ENCODE results near the gene RALGPS2.

RALGPS2 gene

DNA sequence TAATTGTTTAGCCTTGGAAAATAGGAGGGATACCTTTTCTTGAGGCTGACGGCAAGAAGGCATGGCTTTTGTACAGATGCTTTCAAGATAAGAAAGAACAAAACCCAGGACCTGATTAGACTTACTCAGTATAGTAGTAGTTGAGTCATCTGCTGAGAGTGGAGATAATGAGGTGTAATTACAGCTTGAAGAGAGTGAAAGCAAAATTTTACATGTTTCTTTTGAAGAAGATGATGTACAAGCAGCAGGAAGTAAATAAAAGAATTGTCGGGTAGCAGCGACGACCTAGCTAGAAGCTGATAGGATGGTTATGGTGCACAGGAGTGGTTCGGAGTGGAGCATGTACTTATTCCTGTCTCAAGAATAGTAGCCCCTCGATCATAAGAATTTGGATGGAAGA, 139.3 kb downstream of the RALGPS2 start:
- DNase-seq (ENCODE audit: low read depth in 2 of 2) = no peak

GRCh38 chr1:178867670-178868069, 142.6 kb downstream of the RALGPS2 start:
- DNase-seq (ENCODE audit: low read depth in 2 of 2) = no peak

- DNase-seq (ENCODE audit: low read depth in 2 of 2) = no peak
Measured at GRCh38 chr1:178868706-178869105, 143.7 kb downstream of the RALGPS2 start.

GRCh38 chr1:178869119-178869697, 144.2 kb downstream of the RALGPS2 start:
- DNase-seq (ENCODE audit: low read depth in 2 of 2) = no peak

GRCh38 chr1:178870221-178870620, 145.2 kb downstream of the RALGPS2 start:
- no peak for DNase-seq (ENCODE audit: low read depth in 2 of 2)

DNA sequence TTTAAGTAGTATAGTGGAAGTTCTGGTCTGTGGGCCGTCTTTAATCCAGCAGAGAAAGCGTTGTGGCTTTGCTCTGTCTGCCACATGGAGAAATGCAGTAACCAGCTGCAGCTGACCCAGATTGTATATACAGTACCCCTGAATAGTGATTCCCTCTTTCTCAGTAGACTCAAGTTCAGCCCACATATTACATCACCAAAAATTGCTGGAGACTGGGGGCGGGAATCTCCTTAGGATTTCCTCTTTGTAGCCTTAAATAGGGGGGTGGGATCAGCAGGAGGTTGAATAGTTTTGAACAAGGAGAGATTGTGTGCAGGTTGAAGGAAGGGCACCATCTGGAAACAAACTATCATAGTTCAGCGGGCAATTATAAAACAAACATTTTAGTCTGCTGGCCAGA, 145.9 kb downstream of the RALGPS2 start, which contains the start of gene ANGPTL1:
Gene ANGPTL1 (minus strand): TSS at position 134 of the 400 bp plus-strand sequence. CDS start 5,301 bp downstream, outside the sequence.
- DNase-seq (ENCODE audit: low read depth in 2 of 2) = no peak

DNA sequence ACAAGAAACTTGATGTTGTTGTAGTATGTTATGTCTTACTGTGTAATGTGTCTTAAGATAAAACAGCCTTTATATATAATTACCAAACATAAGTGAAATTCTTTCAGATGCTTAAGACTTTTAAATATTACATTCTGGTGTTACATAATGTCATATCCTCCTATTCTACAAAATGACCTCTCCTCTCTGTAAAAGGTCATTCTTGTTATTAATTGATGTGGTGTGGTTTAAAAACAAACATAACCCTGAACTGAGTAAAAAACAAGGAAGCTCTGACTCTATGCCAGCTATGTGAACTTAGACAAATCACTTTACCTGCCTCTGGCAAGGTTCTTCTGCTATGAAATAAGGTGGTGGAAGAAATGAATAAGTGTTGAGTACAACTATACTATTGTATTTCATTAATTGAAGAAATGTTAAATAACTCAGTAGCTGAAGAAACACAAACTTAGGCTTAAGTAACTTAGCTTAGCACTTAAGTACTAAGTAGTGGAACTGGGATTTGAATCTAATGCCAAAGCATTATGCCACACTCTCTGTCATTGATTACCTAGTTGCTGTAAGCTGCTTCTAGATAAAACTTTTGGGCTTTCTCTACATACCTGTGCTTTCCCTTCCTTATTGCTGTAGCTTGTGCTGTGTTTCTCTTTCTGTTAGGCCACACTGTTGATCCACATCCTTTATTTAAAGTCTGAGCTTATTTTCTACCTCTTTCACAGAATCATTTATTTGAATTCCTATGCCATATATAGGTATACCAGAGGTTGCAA, 146.7 kb downstream of the RALGPS2 start:
- DNase-seq (ENCODE audit: low read depth in 2 of 2) = no peak

GRCh38 chr1:178874966-178875365, 149.9 kb downstream of the RALGPS2 start:
- DNase-seq (ENCODE audit: low read depth in 2 of 2) = no peak

- DNase-seq (ENCODE audit: low read depth in 2 of 2) = no peak
Measured at GRCh38 chr1:178875936-178876335, 150.9 kb downstream of the RALGPS2 start.

DNA sequence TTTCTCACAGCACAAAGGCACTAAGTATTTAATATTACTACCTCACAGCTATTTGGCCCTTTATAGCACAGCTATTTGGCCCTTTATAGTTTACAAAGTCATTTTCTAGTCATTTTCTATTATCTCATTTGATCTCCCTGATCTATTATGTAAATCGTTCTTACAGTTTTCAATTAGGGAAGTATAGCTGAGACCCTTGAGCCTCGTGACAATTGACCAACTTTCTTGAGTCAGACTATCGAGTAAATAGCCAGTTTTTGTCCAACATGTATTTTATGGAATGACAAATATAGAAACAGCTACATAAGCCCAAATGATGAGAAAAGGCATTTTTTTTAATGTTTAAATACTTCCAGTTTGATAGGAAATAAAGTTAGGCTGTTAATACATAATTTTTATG, 152.9 kb downstream of the RALGPS2 start:
- DNase-seq (ENCODE audit: low read depth in 2 of 2) = no peak

DNA sequence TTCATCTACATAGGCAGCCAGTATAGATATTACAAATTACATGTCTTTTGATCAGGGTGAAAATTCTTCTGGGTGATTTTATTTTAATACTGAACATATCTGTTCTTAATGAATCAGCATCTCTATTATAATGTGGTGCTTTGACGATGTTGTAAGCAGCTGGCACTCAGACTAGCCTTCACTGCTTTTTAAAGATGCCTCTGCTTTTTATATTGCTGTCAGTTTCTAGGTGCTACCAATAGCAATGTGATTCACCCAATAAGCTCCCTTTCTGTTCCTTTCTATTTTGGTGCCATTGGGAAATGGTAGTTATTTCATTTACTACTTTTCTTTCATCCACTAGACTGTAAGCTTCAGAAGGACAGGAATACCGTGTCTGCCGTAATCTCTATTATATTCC, 156.9 kb downstream of the RALGPS2 start:
- no peak for DNase-seq (ENCODE audit: low read depth in 2 of 2)

- DNase-seq (ENCODE audit: low read depth in 2 of 2) = no peak
Measured at GRCh38 chr1:178885869-178886268, 160.8 kb downstream of the RALGPS2 start.

DNA sequence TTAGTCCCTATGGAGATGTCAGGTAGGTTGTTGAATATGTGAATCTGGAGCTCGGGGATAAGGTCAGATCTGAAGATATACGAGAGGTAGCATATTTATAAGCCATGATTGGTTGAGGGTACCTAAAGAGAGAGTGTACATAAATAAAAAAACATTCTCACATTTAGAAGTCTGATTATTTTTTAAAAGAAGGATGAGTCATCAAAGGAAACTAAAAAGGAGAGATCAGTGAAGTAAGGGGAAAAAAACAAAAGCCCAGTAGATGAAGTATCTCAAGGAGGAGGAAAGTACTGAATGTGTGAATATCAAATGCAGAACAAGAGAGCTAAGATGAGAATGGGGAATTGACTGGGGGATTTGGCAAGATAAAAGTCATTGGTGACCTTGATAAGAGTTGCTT, 161.5 kb downstream of the RALGPS2 start:
- DNase-seq (ENCODE audit: low read depth in 2 of 2) = no peak

GRCh38 chr1:178895928-178896327, 170.9 kb downstream of the RALGPS2 start:
- DNase-seq (ENCODE audit: low read depth in 2 of 2) = no peak

GRCh38 chr1:178898401-178898800, 173.4 kb downstream of the RALGPS2 start:
- DNase-seq (ENCODE audit: low read depth in 2 of 2) = no peak

- DNase-seq (ENCODE audit: low read depth in 2 of 2) = no peak
Measured at GRCh38 chr1:178899402-178899801, 174.4 kb downstream of the RALGPS2 start.

- DNase-seq (ENCODE audit: low read depth in 2 of 2) = no peak
Measured at GRCh38 chr1:178901482-178902125, 176.6 kb downstream of the RALGPS2 start.

DNA sequence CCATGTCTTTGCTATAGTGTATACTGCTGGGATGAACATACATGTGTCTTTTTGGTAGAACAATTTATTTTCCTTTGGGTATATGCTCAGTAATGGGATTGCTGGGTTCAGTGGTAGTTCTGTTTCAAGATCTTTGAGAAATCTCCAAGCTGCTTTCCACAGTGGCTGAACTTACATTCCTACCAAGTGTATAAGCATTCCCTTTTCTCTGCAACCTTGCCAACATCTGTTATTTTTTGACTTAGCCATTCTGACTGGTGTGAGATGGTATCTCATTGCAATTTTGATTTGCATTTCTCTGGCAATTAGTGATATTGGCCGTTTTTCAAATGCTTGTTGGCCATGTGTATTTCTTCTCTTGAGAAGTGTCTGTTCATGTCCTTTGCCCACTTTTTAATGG, 183.3 kb downstream of the RALGPS2 start:
- DNase-seq (ENCODE audit: low read depth in 2 of 2) = no peak

DNA sequence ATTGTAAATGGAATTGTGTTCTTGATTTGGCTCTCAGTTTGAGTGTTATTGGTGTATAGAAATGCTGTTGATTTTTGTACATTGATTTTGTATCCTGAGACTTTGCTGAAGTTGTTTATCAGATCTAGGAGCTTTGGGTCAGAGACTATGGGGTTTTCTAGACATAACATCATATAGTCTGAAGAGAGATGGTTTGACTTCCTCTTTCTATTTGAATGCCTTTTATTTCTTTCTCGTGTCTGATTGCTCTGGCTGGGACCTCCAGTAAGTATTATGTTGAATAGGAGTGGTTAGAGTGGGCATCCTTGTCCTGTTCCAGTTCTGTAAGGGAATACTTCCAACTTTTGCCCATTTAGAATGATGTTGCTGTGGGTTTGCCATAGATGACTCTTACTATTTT, 185.0 kb downstream of the RALGPS2 start:
- no peak for DNase-seq (ENCODE audit: low read depth in 2 of 2)

- DNase-seq (ENCODE audit: low read depth in 2 of 2) = no peak
Measured at GRCh38 chr1:178912597-178912996, 187.6 kb downstream of the RALGPS2 start.

DNA sequence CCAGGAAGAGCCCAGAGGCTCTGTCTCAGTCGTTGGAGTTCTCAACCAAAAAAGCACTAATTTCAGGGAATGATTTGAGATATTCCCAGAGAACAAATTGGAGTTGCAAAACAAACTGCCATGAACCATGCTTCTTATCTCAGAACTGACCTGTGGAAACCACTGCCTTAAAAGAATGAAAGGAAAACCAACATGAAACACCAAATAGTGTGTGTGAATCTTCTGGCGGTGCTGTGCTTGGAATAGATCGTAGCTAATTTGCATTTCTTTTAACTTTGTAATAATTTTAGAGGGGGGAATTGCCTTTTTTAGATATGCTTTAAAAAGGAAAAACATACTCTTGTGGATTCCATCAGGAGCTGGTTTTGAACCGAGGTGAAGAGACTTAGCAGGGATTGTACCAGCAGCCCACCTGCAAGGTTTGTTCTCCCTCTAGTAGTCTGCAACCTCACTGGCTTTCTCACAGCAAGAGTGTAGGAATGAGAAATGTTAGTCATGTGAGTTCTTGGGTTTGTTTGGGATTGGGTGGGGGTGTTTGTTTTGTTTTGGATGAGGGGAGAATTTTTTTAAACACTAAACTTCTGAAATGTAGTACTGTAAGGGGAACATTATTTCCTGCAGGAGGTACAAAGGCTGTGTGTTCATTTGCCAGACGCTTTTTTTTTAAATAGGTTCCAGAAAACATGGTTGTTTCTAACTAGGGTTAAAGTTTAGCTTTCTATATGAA, 191.6 kb downstream of the RALGPS2 start:
- no peak for DNase-seq (ENCODE audit: low read depth in 2 of 2)

DNA sequence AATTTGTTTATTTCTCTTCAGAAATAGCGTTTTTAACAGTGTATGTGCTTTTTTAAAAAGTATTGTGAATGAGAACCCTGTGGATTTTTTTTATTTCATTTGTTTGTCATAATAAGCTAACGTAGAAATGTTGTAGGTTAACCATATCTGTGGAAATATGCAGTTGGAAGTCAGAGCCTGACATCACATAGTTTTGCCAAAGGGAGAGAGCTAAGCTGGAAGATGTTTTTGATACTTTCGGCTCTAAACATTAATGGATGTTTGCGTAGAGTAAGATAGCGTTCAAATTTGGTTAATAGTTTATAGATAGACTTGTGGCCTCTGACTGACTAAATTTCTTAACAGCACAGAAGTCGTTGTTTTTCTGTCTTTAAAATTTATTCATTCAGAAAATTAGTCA, 193.3 kb downstream of the RALGPS2 start:
- DNase-seq (ENCODE audit: low read depth in 2 of 2) = no peak

Measured in stimulated activated CD4-positive, alpha-beta T cell treated with anti-CD3 and anti-CD28 coated beads, Interleukin-1b, Interleukin-23, amount 100 ng/mL, for 1 hour (primary cell).